Transverse colon (tissue), 4 donors: ENCODE measurements around the gene FBXL2. TPM values are rescaled to one million over a fixed set of nuclear protein-coding genes. Genes with fewer than 3 reads are reported as not detected.

Source experiments
- DNase-seq: peaks from one replicate; pipeline ENCODE4 v3.0.0-alpha.2; 2019
- H3K27ac ChIP-seq, 4 donors: fragments of 200-600 bp; sonication (generic); 2 replicates each; pipeline ENCODE4 v1.5.1; 2016 to 2018; ENCODE audit warnings: inconsistent platforms in 4 of 4
- H3K27me3 ChIP-seq: fragments of 200-600 bp; sonication (generic); 2 replicates; pipeline ENCODE4 v1.5.1; 2017; ENCODE audit warnings: inconsistent platforms
- H3K36me3 ChIP-seq, 4 donors: fragments of 200-600 bp; sonication (generic); 2 replicates each; pipeline ENCODE4 v1.5.1; 2017 to 2019; ENCODE audit warnings: inconsistent platforms in 4 of 4
- H3K4me1 ChIP-seq, 4 donors: fragments of 200-600 bp; sonication (generic); 2 replicates each; pipeline ENCODE4 v1.5.1; 2017 to 2020; ENCODE audit warnings: inconsistent platforms in 4 of 4
- H3K4me3 ChIP-seq, 4 donors: fragments of 200-600 bp; sonication (generic); 1 replicate in 1 of 4; 2 replicates in 3 of 4; pipeline versions ENCODE4 v1.5.1 to v1.6.1; 2017 to 2019; ENCODE audit warnings: inconsistent platforms in 4 of 4
- H3K9me3 ChIP-seq, 2 donors: fragments of 200-600 bp; sonication (generic); 2 replicates each; pipeline ENCODE4 v1.5.1; 2017 to 2019; ENCODE audit warnings: inconsistent platforms in 2 of 2
- EP300 ChIP-seq: sonication (generic); formaldehyde crosslinking; IDR thresholded peaks from one replicate; pipeline ENCODE4 v1.6.1; 2017; ENCODE audit warnings: antibody characterized with exemption, low read depth
- POLR2A ChIP-seq: fragments of 450-650 bp; IDR thresholded peaks from one replicate; pipeline ENCODE4 v1.6.1; 2016; ENCODE audit warnings: antibody characterized with exemption, mild to moderate bottlenecking, moderate library complexity
- POLR2AphosphoS5 ChIP-seq, 3 donors: sonication (generic); formaldehyde crosslinking; IDR thresholded peaks; one replicate each; pipeline ENCODE4 v1.6.1; 2016; ENCODE audit warnings: antibody characterized with exemption in 3 of 3
- WGBS, 2 donors: methylation state at CpG; one replicate each; pipeline ENCODE4 v1.1.5; 2018; ENCODE audit warnings: low coverage in 1 of 2; 5-methylcytosine and 5-hydroxymethylcytosine counted together
- in situ Hi-C, 4 donors: fragments of 200-750 bp; cut with MboI; loops; one replicate each; pipeline versions ENCODE4 v1.15.0 to v1.15.1; 2017; ENCODE audit warnings: low sequenced_read_pairs in 3 of 4, low pct_ligation_motif_present in 1 of 4, low pct_unique_long_range_greater_than_20kb in 1 of 4
- intact Hi-C: fragments of 100-400 bp; cut with DNase I; formaldehyde crosslinking; loops from one replicate; pipeline ENCODE4 v1.15.1; 2023; ENCODE audit warnings: low total_unique reads
- total RNA-seq, 4 donors: library from RNA; depleted of rRNA; stranded (reverse); fragments of >200 nt; gene quantifications; one replicate each; pipeline ENCODE4 v1.1.0, GENCODE V29; 2016
- TF ChIP-seq, protein P1 (sequence below), 5 experiments: fragments of 200-600 bp in 3 of 5; fragments of 450-650 bp in 2 of 5; sonication (generic) in 3 of 5; IDR thresholded peaks; 1 replicate in 2 of 5; 2 replicates in 3 of 5; pipeline ENCODE4 v1.5.1; 2016 to 2017; ENCODE audit warnings: antibody characterized with exemption in 5 of 5, inconsistent platforms in 3 of 5, mild to moderate bottlenecking in 2 of 5, moderate library complexity in 1 of 5

FBXL2 gene
- total RNA-seq, 4 donors from 2014 or later = 1.6 to 3.0 (median 2.6) TPM

DNA sequence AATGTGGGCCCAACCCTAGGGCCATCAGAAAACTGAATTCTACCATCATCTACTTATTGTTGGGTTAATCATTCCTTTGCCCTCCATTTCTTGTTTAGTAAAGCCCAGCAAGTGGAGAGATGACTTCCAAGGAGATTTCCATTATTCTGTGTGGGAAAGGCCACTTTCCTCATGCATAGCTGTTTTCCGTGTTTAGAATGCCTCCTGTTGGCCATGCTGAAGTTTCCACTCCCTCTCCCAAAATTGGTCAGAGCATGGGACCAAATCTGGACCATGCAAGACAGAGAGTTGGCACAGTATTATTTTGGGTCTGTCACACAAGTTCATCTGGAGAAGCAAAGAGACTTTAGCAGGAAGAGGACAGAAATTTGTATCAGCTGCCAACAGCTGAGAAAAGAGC lies 43.4 kb upstream of the FBXL2 start:
- in situ Hi-C loops (no loop called here), intact Hi-C loops (no loop called here)
- H3K27ac ChIP-seq = no peak overlapping the region
- H3K27me3 ChIP-seq = no peaks in the 10 kb centered on the region
- no peaks in the 10 kb centered on the region for H3K36me3 ChIP-seq
- TF ChIP-seq POLR2A (no peak), POLR2AphosphoS5 (IDR thresholded peaks at IDR 0.05) (no peak), EP300 (no peak)
- TF ChIP-seq, protein P1, sequence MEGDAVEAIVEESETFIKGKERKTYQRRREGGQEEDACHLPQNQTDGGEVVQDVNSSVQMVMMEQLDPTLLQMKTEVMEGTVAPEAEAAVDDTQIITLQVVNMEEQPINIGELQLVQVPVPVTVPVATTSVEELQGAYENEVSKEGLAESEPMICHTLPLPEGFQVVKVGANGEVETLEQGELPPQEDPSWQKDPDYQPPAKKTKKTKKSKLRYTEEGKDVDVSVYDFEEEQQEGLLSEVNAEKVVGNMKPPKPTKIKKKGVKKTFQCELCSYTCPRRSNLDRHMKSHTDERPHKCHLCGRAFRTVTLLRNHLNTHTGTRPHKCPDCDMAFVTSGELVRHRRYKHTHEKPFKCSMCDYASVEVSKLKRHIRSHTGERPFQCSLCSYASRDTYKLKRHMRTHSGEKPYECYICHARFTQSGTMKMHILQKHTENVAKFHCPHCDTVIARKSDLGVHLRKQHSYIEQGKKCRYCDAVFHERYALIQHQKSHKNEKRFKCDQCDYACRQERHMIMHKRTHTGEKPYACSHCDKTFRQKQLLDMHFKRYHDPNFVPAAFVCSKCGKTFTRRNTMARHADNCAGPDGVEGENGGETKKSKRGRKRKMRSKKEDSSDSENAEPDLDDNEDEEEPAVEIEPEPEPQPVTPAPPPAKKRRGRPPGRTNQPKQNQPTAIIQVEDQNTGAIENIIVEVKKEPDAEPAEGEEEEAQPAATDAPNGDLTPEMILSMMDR (IDR thresholded peaks at IDR 0.05) = no peak
- DNase-seq = no peak
- no peaks in the 10 kb centered on the region for H3K9me3 ChIP-seq
- 76 to 83% methylated on average over 1 of the region's 1 CpG for WGBS, 2 donors
- H3K4me3 ChIP-seq = no peak overlapping the region
- H3K4me1 ChIP-seq = no peaks in the 10 kb centered on the region

GRCh38 chr3:33236005-33236404 lies 41.2 kb upstream of the FBXL2 start:
- WGBS, 2 donors = 36 to 56% methylated on average over 1 to 2 of the region's 2 CpGs
- no peaks in the 10 kb centered on the region for H3K27me3 ChIP-seq
- in situ Hi-C loops = no loop called here

GRCh38 chr3:33237439-33237838 lies 39.8 kb upstream of the FBXL2 start:
- no peak overlapping the region for H3K27ac ChIP-seq
- intact Hi-C loops (no loop called here), in situ Hi-C loops (no loop called here)
- DNase-seq = no peak
- H3K27me3 ChIP-seq = no peaks in the 10 kb centered on the region
- no peaks in the 10 kb centered on the region for H3K36me3 ChIP-seq
- no peaks in the 10 kb centered on the region for H3K4me1 ChIP-seq
- H3K9me3 ChIP-seq = no peaks in the 10 kb centered on the region
- TF ChIP-seq, protein P1 (IDR thresholded peaks at IDR 0.05) = no peak
- TF ChIP-seq POLR2AphosphoS5 (IDR thresholded peaks at IDR 0.05) (no peak), EP300 (no peak), POLR2A (no peak)
- H3K4me3 ChIP-seq = no peak overlapping the region
- 76 to 80% methylated on average over 4 of the region's 4 CpGs for WGBS, 2 donors

More at GRCh38 chr3:33236005-33236404, 41.2 kb upstream of the FBXL2 start:
- DNase-seq = no peak
- intact Hi-C loops = no loop called here
- Histone ChIP-seq H3K9me3 (no peaks in the 10 kb centered on the region), H3K4me3 (no peak overlapping the region), H3K36me3 (no peaks in the 10 kb centered on the region), H3K4me1 (no peaks in the 10 kb centered on the region), H3K27ac (no peak overlapping the region)
- TF ChIP-seq POLR2A (no peak), EP300 (no peak), POLR2AphosphoS5 (IDR thresholded peaks at IDR 0.05) (no peak)
- TF ChIP-seq, protein P1 (IDR thresholded peaks at IDR 0.05) = no peak

DNA sequence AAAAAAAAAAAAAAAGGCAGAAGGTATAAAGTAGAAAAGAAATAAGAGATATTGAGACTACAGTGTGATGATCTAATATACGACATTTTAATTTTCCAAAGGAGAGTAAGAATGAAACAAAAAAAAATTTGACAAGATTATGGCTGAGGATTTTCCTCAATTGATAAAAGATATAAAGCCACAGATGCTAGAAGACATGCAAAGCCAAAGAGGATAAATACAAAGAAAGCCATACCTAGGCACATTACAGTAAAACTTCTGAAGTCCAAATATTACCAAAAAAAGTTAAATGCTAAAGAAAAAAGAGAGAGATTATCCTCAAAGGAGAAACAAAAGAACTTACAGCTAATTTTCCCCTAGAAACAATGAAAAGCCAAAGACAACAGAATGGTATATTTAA lies 38.3 kb upstream of the FBXL2 start:
- in situ Hi-C loops = no loop called here
- TF ChIP-seq EP300 (no peak), POLR2A (no peak), POLR2AphosphoS5 (IDR thresholded peaks at IDR 0.05) (no peak)
- TF ChIP-seq, protein P1 (IDR thresholded peaks at IDR 0.05) = no peak
- Histone ChIP-seq H3K4me3 (no peak overlapping the region), H3K9me3 (no peaks in the 10 kb centered on the region), H3K36me3 (no peaks in the 10 kb centered on the region), H3K27ac (no peak overlapping the region), H3K4me1 (no peaks in the 10 kb centered on the region), H3K27me3 (no peaks in the 10 kb centered on the region)
- 93 to 100% methylated on average over 1 of the region's 1 CpG for WGBS, 2 donors
- intact Hi-C loops = no loop called here
- DNase-seq = no peak
